HG03135 (cell line): ENCODE results near the gene AP5Z1.
A peak's percentile ranks its signal among the peaks of the same experiment; 100 is the strongest.

Experiments used
- ATAC-seq: cut with Tn5 transposase; IDR thresholded peaks from one replicate; pipeline ENCODE4 v1.9.1; 2021; ENCODE audit warnings: mild to moderate bottlenecking, moderate library complexity; ENCODE audit not compliant: unreplicated experiment

AP5Z1 gene

DNA sequence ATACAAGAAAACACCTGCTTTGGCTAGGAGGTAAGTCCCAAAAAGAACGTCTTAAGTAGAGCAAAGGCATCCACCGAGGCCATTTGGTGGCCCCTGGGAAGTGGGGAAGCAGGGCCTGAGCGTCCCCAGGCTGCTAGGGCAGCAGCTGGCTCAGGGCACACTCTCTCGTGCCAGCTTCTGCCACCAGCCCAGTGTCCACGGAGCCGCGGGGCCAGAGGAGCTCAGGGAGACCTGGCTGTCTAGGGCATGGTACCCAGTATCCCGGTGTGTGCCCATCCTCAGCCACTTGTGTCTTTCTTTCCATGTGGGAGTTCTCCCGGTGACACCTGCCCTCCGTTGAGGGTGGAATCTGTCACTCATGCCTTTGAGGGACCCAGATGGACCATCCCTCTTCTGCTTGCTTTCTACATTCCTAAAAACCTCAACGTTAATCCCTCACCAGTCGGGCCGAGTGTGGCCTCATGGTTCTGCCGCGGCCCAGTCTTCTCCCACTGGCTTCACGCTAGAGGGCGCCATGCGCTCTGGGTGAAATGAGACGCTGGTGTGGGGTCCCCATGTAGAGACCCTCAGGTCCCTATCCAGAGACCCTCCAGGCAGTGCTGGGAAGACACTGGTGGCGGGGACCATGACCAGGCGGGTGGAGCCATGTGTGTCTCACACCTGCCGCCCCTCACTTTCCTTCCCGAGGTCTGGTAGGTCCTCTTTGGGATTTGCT, 9.5 kb upstream of the AP5Z1 start:
- ATAC-seq: no peak

DNA sequence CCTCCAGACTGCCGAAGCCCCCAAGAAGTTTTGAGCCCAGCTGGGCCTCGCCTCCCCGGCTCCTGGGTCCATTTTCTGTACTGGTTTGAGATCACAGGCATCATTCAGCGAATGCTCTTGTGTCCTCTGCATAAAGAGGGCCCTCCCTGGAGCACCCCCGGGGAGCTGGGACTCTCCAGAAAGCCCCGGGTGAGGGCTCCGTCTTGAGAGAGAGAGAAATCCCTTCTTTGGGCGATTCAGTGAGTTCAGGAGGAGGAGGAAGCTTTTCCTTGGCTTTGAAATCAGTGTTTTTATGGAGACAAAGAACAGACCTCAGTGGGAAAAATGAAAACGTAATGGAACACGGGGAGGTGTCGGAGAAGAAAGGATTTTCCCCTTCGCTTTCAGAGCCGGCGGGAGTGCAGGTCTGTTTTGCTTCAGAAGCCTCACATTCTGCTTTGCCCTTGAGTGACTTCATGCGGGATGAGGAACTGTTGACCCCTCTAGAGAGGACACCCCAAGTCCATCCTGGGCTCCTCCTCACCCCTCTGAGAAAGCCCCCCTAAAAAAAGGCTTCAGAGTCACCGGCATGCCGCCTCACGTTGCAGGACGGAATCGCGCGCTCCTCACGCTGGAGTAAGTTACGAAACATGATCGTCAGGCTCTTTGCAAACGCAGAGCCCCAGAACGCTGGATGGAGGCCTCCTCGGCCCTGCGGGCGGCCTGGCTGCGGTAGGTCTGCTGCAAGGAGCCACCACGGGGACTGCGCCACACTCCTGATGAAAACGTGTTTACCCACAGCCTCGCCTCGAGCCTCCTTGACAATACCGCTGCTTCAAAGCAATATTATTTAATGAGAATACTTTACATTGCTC, 8.5 kb upstream of the AP5Z1 start:
- ATAC-seq: no peak

DNA sequence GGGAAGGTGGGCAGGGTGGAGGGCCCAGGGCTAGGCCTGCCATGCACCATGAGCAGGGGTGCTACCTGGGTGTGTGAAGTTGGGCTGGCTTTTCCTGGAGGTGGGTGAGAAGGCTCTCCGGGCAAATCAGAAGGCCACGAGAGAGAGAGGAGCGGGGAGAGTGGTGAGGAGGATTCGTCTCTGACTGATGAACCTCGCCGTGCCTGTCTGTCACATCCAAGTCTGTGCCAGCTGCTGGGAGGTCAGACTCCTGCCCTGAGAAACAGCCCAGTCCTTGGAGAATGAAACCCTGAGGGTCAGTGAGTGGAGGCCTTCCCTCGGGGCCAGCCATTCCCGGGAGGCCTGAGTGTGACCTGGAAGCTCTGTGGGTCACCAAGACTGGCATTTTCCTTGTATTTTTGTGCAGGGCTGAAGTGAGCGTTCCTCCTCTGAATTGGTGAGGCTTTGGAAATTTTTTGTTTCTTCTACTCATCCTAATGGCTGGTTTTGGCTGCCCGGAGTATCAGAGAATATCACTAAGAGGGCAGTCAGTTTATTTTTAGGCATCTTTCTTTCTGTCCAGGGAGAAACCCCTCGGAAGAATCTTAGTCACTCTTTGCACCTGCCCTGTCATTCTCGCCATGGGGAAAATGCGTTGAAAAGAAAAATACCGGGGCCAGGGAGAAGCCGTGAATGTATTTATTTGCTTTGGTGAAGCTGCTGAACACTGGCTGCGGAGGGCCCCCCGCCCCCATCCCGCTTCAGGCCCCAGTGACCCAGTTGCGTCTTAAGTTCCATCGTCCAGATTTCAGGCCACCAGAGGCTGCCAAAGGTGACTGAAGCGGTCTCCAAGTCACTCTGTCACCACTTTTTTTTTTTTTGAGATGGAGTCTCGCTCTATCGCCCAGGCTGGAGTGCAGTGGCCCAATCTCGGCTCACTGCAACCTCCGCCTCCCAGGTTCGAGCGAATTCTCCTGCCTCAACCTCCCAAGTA, 6.5 kb upstream of the AP5Z1 start:
- no peak for ATAC-seq

DNA sequence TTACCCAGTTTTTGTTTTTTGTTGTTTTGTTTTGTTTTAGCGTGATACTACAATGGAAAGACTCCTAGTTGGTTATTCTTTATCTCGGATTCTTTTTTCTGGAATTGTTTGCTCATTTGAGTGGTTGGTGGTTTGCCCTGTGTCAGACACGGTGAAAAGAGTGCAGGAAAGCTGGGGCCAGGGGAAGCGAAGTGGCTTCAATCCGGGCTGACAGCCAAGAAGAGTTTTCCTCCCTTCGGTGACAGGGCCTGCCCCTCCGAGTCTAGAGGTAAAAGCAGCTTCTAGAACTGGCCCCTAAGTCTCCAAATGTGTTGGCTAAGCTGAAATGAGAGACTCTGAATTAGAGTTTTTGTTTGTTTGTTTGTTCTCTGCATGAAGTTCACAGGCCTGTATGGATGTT, 5.7 kb upstream of the AP5Z1 start:
- no peak for ATAC-seq

DNA sequence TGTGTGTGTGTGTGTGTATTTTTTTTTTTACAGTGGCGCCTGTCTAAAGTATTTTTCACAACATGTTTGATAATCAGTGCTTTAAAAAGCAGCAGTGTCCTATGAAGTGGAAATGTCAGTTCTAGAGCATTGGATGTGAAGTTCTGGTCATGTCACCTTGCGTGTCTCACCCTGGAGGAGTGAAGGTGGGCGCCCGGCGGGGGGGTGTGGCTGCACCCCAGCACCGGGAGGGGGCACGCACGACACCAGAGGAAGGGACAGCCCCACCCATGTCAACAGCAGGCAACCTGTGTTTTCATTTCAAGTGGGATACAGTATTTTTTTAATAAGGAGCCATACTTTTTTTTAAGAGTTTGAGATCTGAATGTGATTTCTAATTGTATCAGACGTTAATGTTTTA, 4.5 kb upstream of the AP5Z1 start:
- no peak for ATAC-seq

DNA sequence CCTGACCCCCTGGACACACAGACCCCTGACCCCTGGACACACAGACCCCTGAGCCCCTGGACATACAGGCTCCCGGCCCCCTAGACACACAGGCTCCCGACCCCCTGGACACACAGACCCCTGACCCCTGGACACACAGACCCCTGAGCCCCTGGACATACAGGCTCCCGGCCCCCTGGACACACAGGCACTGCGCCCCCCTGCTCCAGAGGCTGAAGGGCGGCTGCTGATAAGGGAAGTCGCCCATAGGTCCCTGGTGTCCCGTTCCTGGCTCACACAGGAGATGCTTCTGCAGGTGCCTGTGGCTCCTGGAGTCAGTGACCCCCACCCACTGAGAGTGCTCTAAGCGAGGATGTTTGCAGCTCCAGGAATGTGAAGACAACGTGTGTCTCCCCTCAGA, 3.7 kb upstream of the AP5Z1 start:
- no peak for ATAC-seq

DNA sequence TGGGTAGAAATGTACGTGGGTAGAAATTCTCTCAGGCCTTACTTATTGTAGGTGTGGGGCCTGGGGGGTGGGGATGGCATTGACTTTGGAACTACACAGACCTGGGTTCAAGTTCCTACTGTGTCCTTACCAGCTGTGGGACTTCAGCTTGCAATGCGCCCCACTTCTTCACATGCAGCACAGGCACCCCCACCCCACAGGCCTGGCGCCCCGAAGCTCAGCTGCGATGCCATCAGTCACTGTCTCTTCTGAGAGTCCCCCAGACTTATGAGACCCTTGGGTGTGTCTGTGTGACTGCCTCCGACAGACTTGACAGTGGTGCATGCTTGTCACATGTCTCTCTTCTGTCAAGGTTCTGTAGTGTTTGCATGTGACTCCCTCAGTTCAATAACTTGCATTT, 3.1 kb upstream of the AP5Z1 start:
- no peak for ATAC-seq

DNA sequence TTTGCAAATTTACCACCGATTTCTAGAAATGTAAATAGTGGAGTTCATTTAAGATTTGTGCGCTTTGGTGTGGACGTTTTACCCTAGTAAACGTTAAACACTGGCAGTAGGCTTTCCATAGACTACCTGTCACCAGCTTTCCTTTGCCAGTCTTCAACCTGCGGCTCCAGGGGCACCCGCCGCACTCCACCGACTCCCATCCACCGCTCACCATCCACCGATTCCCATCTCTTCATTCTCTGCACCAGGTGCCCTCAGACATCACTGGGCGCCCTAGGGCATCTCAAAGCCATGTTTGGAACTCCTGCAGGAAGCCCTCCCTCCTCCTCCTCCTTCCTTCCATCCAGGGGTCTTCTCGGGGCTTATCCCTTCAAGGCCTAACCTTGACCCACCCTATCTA, 1.4 kb upstream of the AP5Z1 start:
- ATAC-seq: no peak

DNA sequence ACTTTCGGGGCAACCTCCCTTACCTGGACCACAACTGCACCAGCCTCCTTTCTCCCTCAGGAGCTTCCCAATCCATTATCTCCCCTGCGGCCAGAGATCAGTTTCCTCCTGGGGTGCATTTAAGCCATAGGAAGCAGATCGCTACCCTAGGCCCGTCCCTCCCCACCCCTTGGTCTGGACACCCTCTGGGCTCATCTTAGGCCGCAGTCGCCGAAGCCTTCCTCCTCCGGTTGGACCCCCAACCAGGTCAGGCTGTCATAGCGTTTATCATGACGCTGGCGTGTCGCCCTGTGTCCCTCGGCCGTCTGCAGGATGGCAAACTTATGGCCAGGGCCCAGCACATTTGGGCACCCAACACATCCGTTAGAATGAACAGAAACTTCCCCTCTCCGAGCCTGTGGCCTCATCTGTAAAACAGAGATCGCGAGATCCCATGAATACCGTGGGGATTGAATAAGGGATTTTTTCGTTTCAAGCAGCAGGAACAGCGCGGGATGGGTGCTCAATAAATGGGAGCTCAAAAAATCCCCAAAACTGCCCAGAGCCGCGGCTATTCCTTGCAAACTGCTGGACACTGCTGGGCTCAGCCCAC, 669 bp upstream of the AP5Z1 start:
- peak; percentile 39 for ATAC-seq

DNA sequence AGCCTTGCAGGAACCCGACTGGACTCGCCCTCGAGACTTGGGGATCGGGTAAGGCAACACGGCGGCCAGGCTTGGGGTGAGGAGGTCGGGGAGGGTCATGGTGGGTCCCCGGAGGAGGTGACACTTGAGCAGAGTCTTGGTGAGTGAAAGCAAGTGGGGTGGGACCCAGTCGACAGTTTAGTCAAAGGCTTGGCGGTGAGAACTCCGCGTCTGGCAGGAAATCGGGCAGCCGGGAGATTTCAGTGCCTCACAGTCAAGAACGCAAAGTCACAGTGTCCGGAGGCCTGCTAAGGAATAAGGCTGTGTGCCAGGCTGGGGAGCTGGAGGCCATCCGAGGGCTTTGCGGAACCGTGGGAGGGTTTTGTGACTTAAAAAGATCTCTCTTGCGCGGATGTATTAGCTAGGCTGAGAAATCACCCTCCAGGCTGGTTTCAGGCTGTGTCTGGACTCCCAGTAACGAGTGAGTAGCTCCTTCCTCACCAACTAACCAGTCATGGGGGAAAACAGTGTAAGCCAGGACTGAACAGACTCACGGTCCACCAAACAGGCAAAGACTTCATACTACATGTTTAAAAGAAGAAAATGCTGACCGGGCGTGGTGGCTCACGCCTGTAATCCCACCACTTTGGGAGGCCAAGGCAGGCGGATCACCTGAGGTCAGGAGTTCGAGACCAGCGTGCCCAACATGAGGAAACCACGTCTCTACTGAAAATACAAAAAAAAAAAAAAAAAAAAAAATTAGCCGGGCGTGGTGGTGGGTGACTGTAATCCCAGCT, 613 bp downstream of the AP5Z1 start:
- no peak for ATAC-seq

DNA sequence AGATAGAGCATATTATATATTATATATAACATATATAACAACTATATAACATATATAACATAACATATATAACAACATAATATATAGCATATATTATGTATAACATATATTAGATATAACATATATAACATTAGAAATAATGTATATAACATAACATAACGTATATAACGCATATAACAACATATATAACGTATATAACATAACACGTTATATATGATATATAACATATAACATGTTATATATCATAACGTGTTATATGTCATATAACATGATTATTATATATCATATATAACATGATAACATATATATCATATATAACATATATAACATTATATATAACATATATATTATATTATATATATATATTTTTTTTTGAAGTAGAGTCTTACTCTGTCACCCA, 3.7 kb downstream of the AP5Z1 start:
- ATAC-seq: no peak

DNA sequence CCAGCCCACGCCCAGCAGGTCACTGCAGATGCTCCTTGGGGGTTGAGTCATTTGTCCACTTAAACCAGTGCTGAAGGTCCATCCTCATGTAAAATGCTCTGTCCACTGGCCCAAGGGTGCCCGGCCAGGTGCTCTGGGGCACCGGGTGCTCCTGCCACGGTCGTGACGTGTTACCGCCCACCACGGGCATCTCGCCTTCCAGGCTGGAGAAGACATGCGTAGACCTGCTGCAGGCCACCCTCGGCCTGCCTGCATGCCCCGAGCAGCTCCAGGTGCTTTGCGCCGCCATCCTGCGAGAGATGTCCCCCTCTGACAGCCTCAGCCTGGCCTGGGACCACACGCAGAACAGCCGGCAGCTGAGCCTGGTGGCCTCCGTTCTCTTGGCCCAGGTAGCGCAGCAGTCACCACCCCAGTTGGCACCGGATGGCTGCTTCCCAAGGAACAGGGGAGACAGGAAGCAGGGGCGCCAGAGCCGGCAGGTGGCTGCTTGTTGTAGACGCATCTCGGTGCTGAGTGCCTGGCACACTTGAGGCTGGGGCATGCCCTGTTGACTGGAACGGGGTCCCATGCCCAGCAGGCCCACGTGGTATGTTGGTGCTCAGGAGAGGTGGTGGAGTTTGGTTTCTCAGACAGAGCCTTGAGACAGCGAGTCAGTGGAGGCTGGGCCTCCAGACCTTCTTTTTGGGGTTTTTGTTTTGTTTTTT, 6.1 kb downstream of the AP5Z1 start:
- ATAC-seq: no peak

DNA sequence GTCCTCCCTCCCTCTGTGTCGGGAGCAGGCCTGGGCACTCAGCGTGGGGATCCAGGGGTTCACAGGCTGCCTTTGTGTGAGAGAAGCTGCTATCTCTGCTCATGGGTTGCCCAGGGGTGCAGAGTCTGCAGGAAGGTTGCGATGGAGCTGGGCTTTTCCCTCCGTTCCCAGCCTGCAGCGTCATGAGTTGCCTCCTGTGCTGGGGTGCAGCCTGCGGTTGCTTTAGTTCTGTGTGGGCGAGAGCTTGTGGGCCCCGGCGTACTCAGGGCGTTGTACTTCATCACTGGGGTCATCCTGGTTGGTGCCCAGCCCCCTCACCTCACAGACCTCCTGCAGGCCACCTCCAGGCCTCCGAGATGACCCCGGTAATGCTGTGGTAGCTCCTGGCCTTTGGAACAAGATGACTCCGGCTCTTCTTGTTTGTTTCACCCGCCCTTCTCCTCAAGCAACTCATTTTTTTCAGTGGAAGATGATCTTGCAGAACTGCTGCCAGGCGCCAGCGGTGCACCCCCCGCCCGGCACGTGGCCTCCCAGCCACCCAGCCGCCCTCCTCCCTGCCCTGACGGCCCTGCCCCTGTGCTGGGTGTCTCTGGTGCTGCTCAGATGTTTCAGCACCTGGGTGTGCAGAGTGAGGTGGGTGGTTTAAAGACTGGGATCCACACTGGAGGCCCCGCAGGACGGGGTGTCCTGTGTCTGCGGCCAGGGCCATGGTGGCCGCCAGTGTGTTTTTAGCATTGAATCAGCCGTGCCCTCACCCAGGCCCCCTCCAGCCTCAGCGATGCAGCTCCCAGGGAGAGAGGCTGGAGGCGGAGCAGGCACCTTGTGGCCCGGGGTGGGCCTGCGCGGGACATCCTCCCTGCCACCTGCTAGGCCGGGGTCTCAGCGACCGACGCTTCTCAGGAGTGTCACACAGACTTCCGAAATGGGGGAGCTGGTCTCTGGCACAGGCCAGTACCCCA, 7.2 kb downstream of the AP5Z1 start:
- ATAC-seq: no peak

DNA sequence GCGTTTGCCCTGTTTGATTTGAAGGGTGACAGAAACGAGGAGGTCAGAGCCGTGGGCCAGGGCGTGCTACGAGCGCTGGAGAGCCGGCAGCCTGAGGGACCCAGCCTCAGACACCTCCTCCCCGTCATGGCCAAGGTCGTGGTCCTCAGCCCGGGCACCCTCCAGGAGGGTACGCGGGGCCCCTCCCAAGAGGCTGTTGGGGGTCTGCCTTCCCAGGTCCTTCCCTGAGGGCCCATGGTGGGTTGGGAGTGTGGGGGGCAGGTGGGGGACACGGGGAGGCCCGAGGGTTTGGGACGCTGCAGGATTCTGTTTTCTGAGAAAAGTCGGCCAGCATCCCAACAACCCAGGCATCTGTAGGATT, 7.8 kb downstream of the AP5Z1 start:
- ATAC-seq: no peak

DNA sequence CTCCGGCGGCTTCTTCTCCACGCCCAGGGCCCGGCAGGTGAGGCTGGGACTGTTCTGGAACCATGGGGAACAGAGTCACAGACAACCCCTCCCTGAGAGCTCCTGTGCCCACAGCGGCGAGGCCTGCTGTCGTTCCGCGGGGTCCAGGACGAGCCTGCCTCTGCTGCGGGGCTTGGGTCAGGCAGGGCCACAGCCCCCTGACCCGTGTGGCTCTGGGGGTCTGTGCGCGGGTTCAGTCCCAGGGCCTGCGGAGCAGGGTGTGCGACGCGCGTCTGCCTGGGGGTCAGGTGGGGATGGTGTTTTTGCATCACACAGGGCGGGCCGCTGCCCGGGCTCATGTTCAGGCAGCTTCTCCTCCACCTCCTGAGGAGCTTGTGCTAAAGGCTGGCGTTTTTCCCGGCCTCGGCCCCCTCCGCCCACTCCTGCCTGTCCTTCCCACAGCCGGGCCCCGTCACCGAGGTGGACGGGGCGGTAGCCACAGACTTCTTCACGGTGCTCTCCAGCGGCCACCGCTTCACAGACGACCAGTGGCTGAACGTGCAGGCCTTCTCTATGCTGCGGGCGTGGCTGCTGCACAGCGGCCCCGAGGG, 8.4 kb downstream of the AP5Z1 start:
- ATAC-seq: no peak

DNA sequence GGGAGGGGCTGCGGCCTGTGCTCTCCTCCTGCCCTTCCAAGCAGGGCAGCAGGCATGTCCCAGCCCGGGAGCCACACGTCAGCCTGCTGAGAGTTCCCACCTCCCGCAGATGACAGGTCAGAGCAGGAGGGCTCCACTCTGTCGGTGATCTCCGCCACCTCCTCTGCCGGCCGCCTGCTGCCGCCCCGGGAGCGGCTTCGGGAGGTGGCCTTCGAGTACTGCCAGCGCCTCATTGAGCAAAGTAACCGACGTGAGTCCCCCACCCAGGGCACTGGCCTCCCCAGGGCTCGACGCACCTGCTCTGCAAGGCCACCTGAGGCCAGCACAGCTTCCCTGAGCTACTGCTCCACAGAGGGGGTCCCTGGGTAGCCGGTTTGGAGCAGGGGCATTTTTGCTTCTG, 9.4 kb downstream of the AP5Z1 start:
- no peak for ATAC-seq

DNA sequence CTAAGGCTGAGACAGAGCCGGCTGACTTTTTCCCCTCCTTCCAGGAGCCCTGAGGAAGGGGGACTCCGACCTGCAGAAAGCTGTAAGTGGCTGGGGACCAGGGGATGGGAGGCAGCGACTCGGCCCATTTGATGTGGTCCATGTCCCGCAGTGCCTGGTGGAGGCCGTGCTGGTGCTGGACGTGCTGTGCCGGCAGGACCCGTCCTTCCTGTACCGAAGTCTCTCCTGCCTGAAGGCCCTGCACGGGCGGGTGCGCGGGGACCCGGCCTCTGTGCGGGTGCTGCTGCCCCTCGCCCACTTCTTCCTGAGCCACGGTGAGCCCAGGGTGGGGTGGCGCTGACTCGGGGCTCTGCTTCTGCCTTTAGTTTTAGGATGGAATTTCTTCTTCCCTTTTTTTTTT, 9.9 kb downstream of the AP5Z1 start:
- no peak for ATAC-seq

DNA sequence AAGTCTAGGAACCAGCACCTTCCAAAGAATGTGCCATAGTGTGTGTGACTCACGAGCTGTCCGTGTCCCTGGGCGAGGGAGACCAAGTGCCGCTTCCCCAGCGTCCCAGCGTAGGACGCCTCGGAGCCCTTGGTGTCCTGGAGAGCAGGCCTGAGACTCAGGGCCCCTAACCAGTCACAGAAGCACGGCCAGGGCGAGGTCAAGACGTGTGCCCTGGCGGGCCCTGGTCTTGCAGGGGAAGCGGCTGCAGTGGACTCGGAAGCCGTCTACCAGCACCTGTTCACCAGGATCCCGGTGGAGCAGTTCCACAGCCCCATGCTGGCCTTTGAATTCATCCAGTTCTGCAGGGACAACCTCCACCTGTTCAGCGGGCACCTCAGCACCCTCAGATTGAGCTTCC, 10.6 kb downstream of the AP5Z1 start:
- ATAC-seq: no peak
